GM23338 (cell line): ENCODE data around the gene C10orf53. TPM values are rescaled to one million over a fixed set of nuclear protein-coding genes. Genes with fewer than 3 reads are reported as not detected.

Experiments used
- ATAC-seq: fragments of 200-7000 bp; cut with Tn5 transposase; 3 replicates; pipeline ENCODE4 v1.9.1; 2020
- DNase-seq: peaks from one replicate; pipeline ENCODE4 v3.0.0-alpha.2; 2015; ENCODE audit warnings: low spot score
- H2AFZ ChIP-seq: fragments of 200-600 bp; sonication (generic); 2 replicates; pipeline ENCODE4 v1.8.0; 2016; ENCODE audit warnings: antibody characterized with exemption, mild to moderate bottlenecking, moderate library complexity
- H3F3A ChIP-seq: fragments of 200-600 bp; sonication (generic); replicated peaks from 2 replicates; pipeline ENCODE4 v1.8.0; 2017; ENCODE audit warnings: antibody characterized with exemption, mixed run types, low read depth
- H3K27ac ChIP-seq: fragments of 200-600 bp; sonication (generic); 2 replicates; pipeline ENCODE4 v1.6.1; 2016; ENCODE audit warnings: low read depth
- H3K27me3 ChIP-seq: fragments of 200-600 bp; sonication (generic); 2 replicates; pipeline ENCODE4 v1.8.0; 2016; ENCODE audit warnings: mild to moderate bottlenecking, mixed run types, moderate library complexity; ENCODE audit not compliant: insufficient read depth
- H3K36me3 ChIP-seq: fragments of 200-600 bp; sonication (generic); 2 replicates; pipeline ENCODE4 v1.8.0; 2016; ENCODE audit warnings: mild to moderate bottlenecking; ENCODE audit not compliant: insufficient read depth
- H3K4me1 ChIP-seq: fragments of 200-600 bp; sonication (generic); 2 replicates; pipeline ENCODE4 v1.8.0; 2016; ENCODE audit warnings: mild to moderate bottlenecking, moderate library complexity; ENCODE audit not compliant: insufficient read depth
- H3K4me2 ChIP-seq: fragments of 200-600 bp; sonication (generic); 2 replicates; pipeline ENCODE4 v1.7.1; 2017; ENCODE audit warnings: mixed run types
- H3K4me3 ChIP-seq: fragments of 200-600 bp; sonication (generic); 2 replicates; pipeline ENCODE4 v1.6.1; 2016; ENCODE audit warnings: mixed run types
- H3K79me2 ChIP-seq: fragments of 200-600 bp; sonication (generic); replicated peaks from 2 replicates; pipeline ENCODE4 v1.8.0; 2017; ENCODE audit warnings: mild to moderate bottlenecking; ENCODE audit not compliant: insufficient read depth
- H3K9me2 ChIP-seq: fragments of 200-600 bp; sonication (generic); 2 replicates; pipeline ENCODE4 v1.8.0; 2017; ENCODE audit not compliant: insufficient read depth
- H4K20me1 ChIP-seq: fragments of 200-600 bp; sonication (generic); replicated peaks from 2 replicates; pipeline ENCODE4 v1.8.0; 2017; ENCODE audit warnings: mild to moderate bottlenecking; ENCODE audit not compliant: insufficient read depth
- H3K27ac Mint-ChIP-seq: 2 replicates; pipeline ENCODE4 v1.8.0; 2020; ENCODE audit warnings: inconsistent platforms, mild to moderate bottlenecking, moderate library complexity, mixed read lengths
- H3K27me3 Mint-ChIP-seq: 3 replicates; pipeline ENCODE4 v1.8.0; 2022; ENCODE audit warnings: low read depth, mild to moderate bottlenecking, moderate library complexity, mixed read lengths, inconsistent platforms; ENCODE audit not compliant: insufficient read depth, poor library complexity
- H3K36me3 Mint-ChIP-seq: 3 replicates; pipeline ENCODE4 v1.8.0; 2021; ENCODE audit warnings: low read depth, mild to moderate bottlenecking, inconsistent platforms, moderate library complexity, mixed read lengths
- H3K4me1 Mint-ChIP-seq: 3 replicates; pipeline ENCODE4 v1.8.0; 2020; ENCODE audit warnings: mild to moderate bottlenecking, inconsistent platforms, mixed read lengths
- H3K4me3 Mint-ChIP-seq: 3 replicates; pipeline ENCODE4 v1.8.0; 2021; ENCODE audit warnings: moderate library complexity, mild to moderate bottlenecking, inconsistent platforms, mixed read lengths
- H3K9me3 Mint-ChIP-seq: 3 replicates; pipeline ENCODE4 v1.8.0; 2020; ENCODE audit warnings: moderate library complexity, mild to moderate bottlenecking, inconsistent platforms, mixed read lengths
- CREB1 ChIP-seq: fragments of 250-450 bp; sonication (Bioruptor Pico); IDR thresholded peaks from 2 replicates; pipeline ENCODE4 v1.5.0; 2020; ENCODE audit warnings: low read depth, mild to moderate bottlenecking, moderate library complexity
- EZH2 ChIP-seq: fragments of 200-600 bp; sonication (generic); IDR thresholded peaks from one replicate; pipeline ENCODE4 v1.8.0; 2017; ENCODE audit warnings: antibody characterized with exemption, mild to moderate bottlenecking, low read depth; ENCODE audit not compliant: unreplicated experiment
- EZH2phosphoT487 ChIP-seq: fragments of 200-600 bp; sonication (generic); IDR thresholded peaks from one replicate; pipeline ENCODE4 v1.8.1; 2018; ENCODE audit warnings: antibody characterized with exemption; ENCODE audit not compliant: unreplicated experiment
- JUNB ChIP-seq: IDR thresholded peaks from one replicate; pipeline ENCODE4 v1.6.1; 2016; ENCODE audit warnings: antibody characterized with exemption; ENCODE audit not compliant: unreplicated experiment
- POLR2AphosphoS5 ChIP-seq: IDR thresholded peaks from 2 replicates; pipeline ENCODE4 v1.6.1; 2016; ENCODE audit warnings: antibody characterized with exemption, low read depth
- REST ChIP-seq: IDR thresholded peaks from one replicate; pipeline ENCODE4 v1.6.1; 2018; ENCODE audit warnings: antibody characterized with exemption; ENCODE audit not compliant: unreplicated experiment
- STAT1 ChIP-seq: IDR thresholded peaks from one replicate; pipeline ENCODE4 v1.6.1; 2016; ENCODE audit warnings: antibody characterized with exemption; ENCODE audit not compliant: unreplicated experiment
- ZNF114 ChIP-seq: fragments of 250-450 bp; sonication (Bioruptor Pico); IDR thresholded peaks from 2 replicates; pipeline ENCODE4 v1.5.0; 2020; ENCODE audit warnings: mild to moderate bottlenecking, moderate library complexity
- ZNF331 ChIP-seq: fragments of 250-450 bp; sonication (Bioruptor Pico); IDR thresholded peaks from 2 replicates; pipeline ENCODE4 v1.5.0; 2020; ENCODE audit warnings: low read depth, mild to moderate bottlenecking, moderate library complexity
- ZNF462 ChIP-seq: fragments of 250-450 bp; sonication (Bioruptor Pico); IDR thresholded peaks from 2 replicates; pipeline ENCODE4 v1.5.0; 2020; ENCODE audit warnings: mild to moderate bottlenecking, moderate library complexity
- polyA plus RNA-seq: library from polyadenylated mRNA; unstranded; fragments of >200 nt; fragmentation: Nextera tagmentation; extraction: Ambion mirVana; gene quantifications from 2 replicates; pipeline ENCODE4 v1.2.1, GENCODE V29; 2016
- total RNA-seq: library from RNA; depleted of rRNA; stranded (reverse); fragments of >200 nt; shearing (Covaris generic); gene quantifications from 2 replicates; pipeline ENCODE4 v1.2.3, GENCODE V29; 2014
- TF ChIP-seq, protein P1 (sequence below): IDR thresholded peaks from 2 replicates; pipeline ENCODE4 v1.6.1; 2016; ENCODE audit warnings: antibody characterized with exemption
- TF ChIP-seq, protein P2 (sequence below), 2 experiments: fragments of 200-600 bp in 1 of 2; sonication (generic) in 1 of 2; conservative IDR thresholded peaks; 2 replicates each; pipeline versions ENCODE4 v1.5.1 to v1.6.1; 2016 to 2017; ENCODE audit warnings: antibody characterized with exemption in 2 of 2, low read depth in 2 of 2, mild to moderate bottlenecking in 2 of 2, moderate library complexity in 1 of 2

The C10orf53 gene
- total and polyA plus RNA-seq, 2 experiments from 2014 or later: not detected

DNA sequence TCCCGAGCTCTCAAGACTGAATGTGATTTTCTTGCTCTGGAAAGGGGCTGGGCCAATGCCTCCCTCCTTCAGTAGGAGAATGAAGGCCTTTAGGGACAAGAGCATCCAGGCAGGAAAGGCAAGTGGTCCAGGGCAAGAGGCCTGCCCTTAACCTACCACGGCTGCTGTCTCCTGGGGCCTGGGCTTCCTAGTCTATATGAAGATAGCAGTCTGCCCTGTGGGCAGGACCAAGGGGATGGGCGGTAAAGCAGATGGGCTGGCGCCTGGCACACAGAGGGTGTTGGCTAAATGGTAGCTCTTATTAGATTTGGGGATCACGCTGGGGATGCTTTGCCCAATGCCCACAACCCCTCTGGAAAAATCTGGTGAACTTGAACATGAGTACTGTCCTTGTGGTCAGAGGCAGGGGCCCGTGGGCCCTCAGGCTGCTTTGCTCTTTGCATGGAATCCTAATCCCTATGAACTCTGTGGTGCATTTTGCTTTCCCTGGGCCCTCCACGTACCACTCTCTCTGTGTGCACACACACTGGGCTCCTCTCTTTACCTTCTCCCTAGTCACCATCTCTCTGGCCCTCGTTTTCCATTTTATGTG lies 45.3 kb upstream of the C10orf53 start:
- H4K20me1 ChIP-seq: no peaks in the 10 kb centered on the region
- H3F3A ChIP-seq: no peaks in the 10 kb centered on the region
- no peaks in the 10 kb centered on the region for H3K4me1 ChIP-seq
- no peak overlapping the region for H3K4me2 ChIP-seq
- no peaks in the 10 kb centered on the region for H3K9me2 ChIP-seq
- Mint-ChIP-seq H3K9me3 (no peaks in the 10 kb centered on the region), H3K4me1 (no peaks in the 10 kb centered on the region; the same call in 2 of the 3 replicates), H3K27ac (no peak overlapping the region), H3K27me3 (peaks cover 3% of the 10 kb centered on the region), H3K4me3 (no peak overlapping the region), H3K36me3 (no peaks in the 10 kb centered on the region)
- no peaks in the 10 kb centered on the region for H3K79me2 ChIP-seq
- no peaks in the 10 kb centered on the region for H3K36me3 ChIP-seq
- TF ChIP-seq, protein P1, sequence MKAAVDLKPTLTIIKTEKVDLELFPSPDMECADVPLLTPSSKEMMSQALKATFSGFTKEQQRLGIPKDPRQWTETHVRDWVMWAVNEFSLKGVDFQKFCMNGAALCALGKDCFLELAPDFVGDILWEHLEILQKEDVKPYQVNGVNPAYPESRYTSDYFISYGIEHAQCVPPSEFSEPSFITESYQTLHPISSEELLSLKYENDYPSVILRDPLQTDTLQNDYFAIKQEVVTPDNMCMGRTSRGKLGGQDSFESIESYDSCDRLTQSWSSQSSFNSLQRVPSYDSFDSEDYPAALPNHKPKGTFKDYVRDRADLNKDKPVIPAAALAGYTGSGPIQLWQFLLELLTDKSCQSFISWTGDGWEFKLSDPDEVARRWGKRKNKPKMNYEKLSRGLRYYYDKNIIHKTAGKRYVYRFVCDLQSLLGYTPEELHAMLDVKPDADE: no peak
- TF ChIP-seq CREB1 (CRISPR knock-in tag): no peak
- TF ChIP-seq ZNF114 (CRISPR knock-in tag): no peak
- TF ChIP-seq EZH2: no peak
- no peak for TF ChIP-seq REST
- no peak for TF ChIP-seq STAT1
- TF ChIP-seq EZH2phosphoT487: no peak
- TF ChIP-seq POLR2AphosphoS5: no peak
- no peak for TF ChIP-seq ZNF331 (CRISPR knock-in tag)
- TF ChIP-seq, protein P2, sequence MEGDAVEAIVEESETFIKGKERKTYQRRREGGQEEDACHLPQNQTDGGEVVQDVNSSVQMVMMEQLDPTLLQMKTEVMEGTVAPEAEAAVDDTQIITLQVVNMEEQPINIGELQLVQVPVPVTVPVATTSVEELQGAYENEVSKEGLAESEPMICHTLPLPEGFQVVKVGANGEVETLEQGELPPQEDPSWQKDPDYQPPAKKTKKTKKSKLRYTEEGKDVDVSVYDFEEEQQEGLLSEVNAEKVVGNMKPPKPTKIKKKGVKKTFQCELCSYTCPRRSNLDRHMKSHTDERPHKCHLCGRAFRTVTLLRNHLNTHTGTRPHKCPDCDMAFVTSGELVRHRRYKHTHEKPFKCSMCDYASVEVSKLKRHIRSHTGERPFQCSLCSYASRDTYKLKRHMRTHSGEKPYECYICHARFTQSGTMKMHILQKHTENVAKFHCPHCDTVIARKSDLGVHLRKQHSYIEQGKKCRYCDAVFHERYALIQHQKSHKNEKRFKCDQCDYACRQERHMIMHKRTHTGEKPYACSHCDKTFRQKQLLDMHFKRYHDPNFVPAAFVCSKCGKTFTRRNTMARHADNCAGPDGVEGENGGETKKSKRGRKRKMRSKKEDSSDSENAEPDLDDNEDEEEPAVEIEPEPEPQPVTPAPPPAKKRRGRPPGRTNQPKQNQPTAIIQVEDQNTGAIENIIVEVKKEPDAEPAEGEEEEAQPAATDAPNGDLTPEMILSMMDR (conservative IDR thresholded peaks at IDR 0.05; ENCODE audit: low read depth in 2 of 2): no peak
- TF ChIP-seq ZNF462 (CRISPR knock-in tag): no peak
- no peak for TF ChIP-seq JUNB
- ATAC-seq: no peak
- no peak overlapping the region for H2AFZ ChIP-seq
- H3K27me3 ChIP-seq: no peaks in the 10 kb centered on the region
- no peak for DNase-seq
- H3K27ac ChIP-seq: no peak overlapping the region
- no peak overlapping the region for H3K4me3 ChIP-seq
